Brain microvascular endothelial cell (primary cell): Measurements from ENCODE around the gene CC2D2B.

Source experiments
- DNase-seq: peaks from one replicate; pipeline ENCODE4 v3.0.0-alpha.2; 2020
- H3K27ac ChIP-seq: fragments of 250-450 bp; sonication (Bioruptor Pico); 2 replicates; pipeline ENCODE4 v1.5.1; 2020; ENCODE audit warnings: mild to moderate bottlenecking, moderate library complexity
- H3K27me3 ChIP-seq: fragments of 250-450 bp; sonication (Bioruptor Pico); replicated peaks from 2 replicates; pipeline ENCODE4 v1.5.1; 2020; ENCODE audit warnings: mild to moderate bottlenecking
- H3K36me3 ChIP-seq: fragments of 250-450 bp; sonication (Bioruptor Pico); replicated peaks from 2 replicates; pipeline ENCODE4 v1.5.1; 2020; ENCODE audit warnings: mild to moderate bottlenecking
- H3K4me3 ChIP-seq: 2 replicates; pipeline ENCODE4 v1.5.1; 2011; ENCODE audit warnings: low read depth, mild to moderate bottlenecking, control low read depth, low read length, moderate library complexity
- CTCF ChIP-seq: IDR thresholded peaks from 2 replicates; pipeline ENCODE4 v1.5.1; 2011; ENCODE audit warnings: low read depth, mild to moderate bottlenecking, moderate library complexity, low read length, control low read depth, inconsistent platforms; ENCODE audit errors: missing control alignments
- in situ Hi-C: cut with HindIII; loops from 2 replicates; pipeline ENCODE4 v1.10.0; 2017; ENCODE audit warnings: low sequenced_read_pairs, low pct_ligation_motif_present

The CC2D2B gene

GRCh38 chr10:95865814-95866466 lies 41.8 kb upstream of the CC2D2B start:
- H3K36me3 ChIP-seq = no peaks in the 10 kb centered on the region
- H3K27ac ChIP-seq = no peak overlapping the region
- no peaks in the 10 kb centered on the region for H3K27me3 ChIP-seq
- DNase-seq = no peak
- H3K4me3 ChIP-seq = no peak overlapping the region
- in situ Hi-C loops = loop anchor here (25.0 kb wide), 1 partner anchor 179 kb away; the partner anchor contains the start of gene TCTN3
- no peak for TF ChIP-seq CTCF

GRCh38 chr10:95866467-95866842 lies 41.3 kb upstream of the CC2D2B start:
- Histone ChIP-seq H3K27me3 (no peaks in the 10 kb centered on the region), H3K4me3 (no peak overlapping the region), H3K27ac (no peak overlapping the region), H3K36me3 (no peaks in the 10 kb centered on the region)
- no peak for TF ChIP-seq CTCF
- no peak for DNase-seq
- in situ Hi-C loops = loop anchor here (25.0 kb wide), 1 partner anchor 179 kb away; the partner anchor contains the start of gene TCTN3

- Histone ChIP-seq H3K27ac (no peak overlapping the region), H3K4me3 (no peak overlapping the region), H3K27me3 (no peaks in the 10 kb centered on the region), H3K36me3 (no peaks in the 10 kb centered on the region)
- no peak for DNase-seq
- in situ Hi-C loops = loop anchor here (25.0 kb wide), 1 partner anchor 181 kb away; the partner anchor contains the start of gene TCTN3
- TF ChIP-seq CTCF = no peak
Measured at GRCh38 chr10:95867866-95868265, 39.9 kb upstream of the CC2D2B start.

- Histone ChIP-seq H3K27ac (no peak overlapping the region), H3K27me3 (no peaks in the 10 kb centered on the region), H3K36me3 (peaks cover 5% of the 10 kb centered on the region), H3K4me3 (no peak overlapping the region)
- TF ChIP-seq CTCF = no peak
- in situ Hi-C loops = loop anchor here (25.0 kb wide), 1 partner anchor 185 kb away; the partner anchor contains the start of gene TCTN3
- no peak for DNase-seq
Measured at GRCh38 chr10:95872158-95872711, 35.5 kb upstream of the CC2D2B start.

GRCh38 chr10:95873139-95873538 lies 34.6 kb upstream of the CC2D2B start:
- in situ Hi-C loops = loop anchor here (25.0 kb wide), 1 partner anchor 186 kb away; the partner anchor contains the start of gene TCTN3
- H3K27me3 ChIP-seq = no peaks in the 10 kb centered on the region
- no peak for TF ChIP-seq CTCF
- no peak overlapping the region for H3K4me3 ChIP-seq
- H3K27ac ChIP-seq = no peak overlapping the region
- H3K36me3 ChIP-seq = peaks cover 5% of the 10 kb centered on the region
- no peak for DNase-seq
